ENCODE data around the gene IRAK2.
"Not testable (repeated sequence)": the region's sequence is repeated elsewhere in the genome, so short reads cannot be mapped to it uniquely, and the experiment has no call there.

The IRAK2 gene, protein sequence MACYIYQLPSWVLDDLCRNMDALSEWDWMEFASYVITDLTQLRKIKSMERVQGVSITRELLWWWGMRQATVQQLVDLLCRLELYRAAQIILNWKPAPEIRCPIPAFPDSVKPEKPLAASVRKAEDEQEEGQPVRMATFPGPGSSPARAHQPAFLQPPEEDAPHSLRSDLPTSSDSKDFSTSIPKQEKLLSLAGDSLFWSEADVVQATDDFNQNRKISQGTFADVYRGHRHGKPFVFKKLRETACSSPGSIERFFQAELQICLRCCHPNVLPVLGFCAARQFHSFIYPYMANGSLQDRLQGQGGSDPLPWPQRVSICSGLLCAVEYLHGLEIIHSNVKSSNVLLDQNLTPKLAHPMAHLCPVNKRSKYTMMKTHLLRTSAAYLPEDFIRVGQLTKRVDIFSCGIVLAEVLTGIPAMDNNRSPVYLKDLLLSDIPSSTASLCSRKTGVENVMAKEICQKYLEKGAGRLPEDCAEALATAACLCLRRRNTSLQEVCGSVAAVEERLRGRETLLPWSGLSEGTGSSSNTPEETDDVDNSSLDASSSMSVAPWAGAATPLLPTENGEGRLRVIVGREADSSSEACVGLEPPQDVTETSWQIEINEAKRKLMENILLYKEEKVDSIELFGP

GRCh38 chr3:10164546-10165393 is at the start of gene IRAK2:
IRAK2 (plus strand) TSS chr3:10164919; CDS start chr3:10164955, 36 bp downstream.
- ATAC-seq (replicated peaks) (peak; percentile 88 to 90), DNase-seq (peak; percentile 45)
- H3K4me1 Mint-ChIP-seq = peaks cover 11 to 32% of the 10 kb centered on the region in 2 donors
- peaks cover 8 to 11% of the 10 kb centered on the region in 2 donors for H3K36me3 Mint-ChIP-seq
- H3K4me3 Mint-ChIP-seq = peak within 1 kb of the TSS; percentile 83 to 85
- peak within 1 kb of the TSS; percentile 67 for H3K27ac Mint-ChIP-seq
- no peaks in the 10 kb centered on the region for H3K27me3 Mint-ChIP-seq
- H3K9me3 Mint-ChIP-seq = peaks cover 6 to 7% of the 10 kb centered on the region in 2 donors

DNA sequence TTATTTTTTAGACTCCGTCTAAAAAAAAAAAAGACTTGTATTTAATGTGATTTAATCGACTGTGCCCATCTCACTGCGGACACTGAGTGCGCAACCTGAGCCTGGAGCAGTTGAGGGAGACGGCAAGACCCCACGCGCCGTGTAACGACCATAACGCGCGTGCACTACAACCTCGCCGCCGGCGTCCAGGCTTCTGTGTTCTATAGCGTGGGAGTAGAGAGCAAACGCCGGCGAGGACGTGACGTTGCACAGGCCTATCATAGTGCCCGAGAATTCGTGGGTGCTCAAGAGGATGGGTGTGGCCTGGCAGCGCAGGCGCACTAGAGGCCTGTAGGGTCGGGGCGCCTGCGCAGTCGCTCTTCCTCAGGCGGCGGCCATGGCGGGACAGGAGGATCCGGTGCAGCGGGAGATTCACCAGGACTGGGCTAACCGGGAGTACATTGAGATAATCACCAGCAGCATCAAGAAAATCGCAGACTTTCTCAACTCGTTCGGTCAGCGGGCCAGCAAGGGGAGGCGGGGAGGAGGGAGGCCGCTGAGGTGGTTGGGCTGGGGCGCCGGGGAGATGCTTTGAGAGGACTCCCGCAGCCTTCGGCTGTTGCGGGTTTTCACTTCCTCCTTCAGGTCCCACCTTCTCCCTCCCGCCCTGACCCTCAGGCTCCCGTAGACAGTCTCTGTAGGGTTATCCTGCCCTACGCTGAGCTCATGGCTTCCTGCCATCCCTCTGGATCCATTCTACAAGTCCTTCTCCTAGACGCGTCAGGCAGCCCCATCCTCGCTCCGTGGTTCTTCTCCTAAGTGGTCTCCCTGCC is 49.2 kb upstream of the IRAK2 start, which contains the start of gene BRK1:
BRK1 (plus strand) TSS at position 350 of the 812 bp plus-strand sequence; CDS start at position 377, 27 bp downstream.
- DNase-seq = peak; percentile 89
- no peaks in the 10 kb centered on the region for H3K27me3 Mint-ChIP-seq
- no peaks in the 10 kb centered on the region for H3K9me3 Mint-ChIP-seq
- H3K36me3 Mint-ChIP-seq = peaks cover 6 to 9% of the 10 kb centered on the region in 2 donors
- H3K27ac Mint-ChIP-seq = peak within 1 kb of the TSS; percentile 97
- peaks cover 13 to 37% of the 10 kb centered on the region in 2 donors for H3K4me1 Mint-ChIP-seq
- peak within 1 kb of the TSS; percentile 95 to 100 for H3K4me3 Mint-ChIP-seq
- peak; percentile 95 to 97 for ATAC-seq (replicated peaks)

DNA sequence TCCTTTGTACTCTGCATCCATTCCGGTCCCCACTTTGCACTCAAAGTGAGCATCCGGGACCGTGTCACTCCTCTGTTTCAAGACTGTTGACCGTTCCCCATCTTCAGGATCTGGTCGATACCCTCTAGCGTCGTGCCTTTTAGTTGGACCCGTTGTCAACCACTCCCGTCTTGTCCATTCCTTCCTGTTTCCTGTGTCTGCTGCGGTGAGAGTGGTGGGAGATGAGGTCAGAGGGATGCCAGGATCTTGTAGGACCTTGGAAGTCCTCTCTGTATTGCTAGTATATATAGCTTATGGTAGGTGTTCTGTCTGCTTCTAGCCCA is 48.6 kb upstream of the IRAK2 start:
- H3K27me3 Mint-ChIP-seq = no peaks in the 10 kb centered on the region

GRCh38 chr3:10116928-10117327 is 47.8 kb upstream of the IRAK2 start:
- no peaks in the 10 kb centered on the region for H3K9me3 Mint-ChIP-seq
- DNase-seq (no peak), ATAC-seq (replicated peaks) (no peak)
- H3K4me3 Mint-ChIP-seq = peak overlapping the region; percentile 95 to 100
- H3K27ac Mint-ChIP-seq = no peak overlapping the region
- no peaks in the 10 kb centered on the region for H3K27me3 Mint-ChIP-seq
- H3K36me3 Mint-ChIP-seq = peaks cover 11 to 16% of the 10 kb centered on the region in 2 donors
- H3K4me1 Mint-ChIP-seq = peaks cover 16 to 43% of the 10 kb centered on the region in 2 donors

More for the DNA sequence above, 48.6 kb upstream of the IRAK2 start:
- peak overlapping the region; percentile 95 to 100 for H3K4me3 Mint-ChIP-seq
- DNase-seq = no peak
- H3K9me3 Mint-ChIP-seq = no peaks in the 10 kb centered on the region
- peak; percentile 29 to 33 for ATAC-seq (replicated peaks)
- peak overlapping the region; percentile 97 for H3K27ac Mint-ChIP-seq
- H3K36me3 Mint-ChIP-seq = peaks cover 10 to 14% of the 10 kb centered on the region in 2 donors
- peaks cover 16 to 42% of the 10 kb centered on the region in 2 donors for H3K4me1 Mint-ChIP-seq

GRCh38 chr3:10119376-10119775 is 45.3 kb upstream of the IRAK2 start:
- Mint-ChIP-seq H3K27ac (no peak overlapping the region), H3K27me3 (no peaks in the 10 kb centered on the region), H3K36me3 (peaks cover 21 to 28% of the 10 kb centered on the region in 2 donors), H3K9me3 (no peaks in the 10 kb centered on the region), H3K4me3 (no peak overlapping the region), H3K4me1 (peaks cover 22 to 54% of the 10 kb centered on the region in 2 donors)
- ATAC-seq (replicated peaks) (no peak), DNase-seq (no peak)

GRCh38 chr3:10121064-10121463 is 43.7 kb upstream of the IRAK2 start:
- no peak overlapping the region for H3K4me3 Mint-ChIP-seq
- no peaks in the 10 kb centered on the region for H3K9me3 Mint-ChIP-seq
- DNase-seq (no peak), ATAC-seq (replicated peaks) (no peak)
- H3K27me3 Mint-ChIP-seq = no peaks in the 10 kb centered on the region
- no peak overlapping the region for H3K27ac Mint-ChIP-seq
- H3K4me1 Mint-ChIP-seq = peaks cover 24 to 51% of the 10 kb centered on the region in 2 donors
- H3K36me3 Mint-ChIP-seq = peaks cover 24 to 37% of the 10 kb centered on the region in 2 donors

- H3K4me1 Mint-ChIP-seq = peaks cover 20 to 46% of the 10 kb centered on the region in 2 donors
- H3K27me3 Mint-ChIP-seq = no peaks in the 10 kb centered on the region
- H3K4me3 Mint-ChIP-seq = no peak overlapping the region
- ATAC-seq (replicated peaks) (no peak), DNase-seq (no peak)
- no peaks in the 10 kb centered on the region for H3K9me3 Mint-ChIP-seq
- peaks cover 35 to 44% of the 10 kb centered on the region in 2 donors for H3K36me3 Mint-ChIP-seq
- no peak overlapping the region for H3K27ac Mint-ChIP-seq
Observed at GRCh38 chr3:10122724-10123123, 42.0 kb upstream of the IRAK2 start.

DNA sequence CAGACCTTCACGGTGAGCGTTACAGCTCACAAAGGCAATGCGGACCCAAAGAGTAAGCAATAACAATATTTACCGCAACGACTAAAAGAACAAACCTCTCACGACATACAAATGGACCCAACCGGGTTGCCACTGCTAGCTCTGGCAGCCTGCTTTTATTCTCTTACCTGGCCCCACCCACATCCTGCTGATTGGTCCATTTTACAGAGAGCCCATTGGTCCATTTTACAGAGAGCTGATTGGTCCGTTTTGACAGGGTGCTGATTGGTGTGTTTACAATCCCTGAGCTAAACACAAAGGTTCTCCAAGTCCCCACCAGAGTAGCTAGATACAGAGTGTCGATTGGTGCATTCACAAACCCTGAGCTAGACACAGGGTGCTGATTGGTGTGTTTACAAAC is 28.8 kb upstream of the IRAK2 start:
- H3K36me3 Mint-ChIP-seq; ATAC-seq (replicated peaks); DNase-seq; H3K4me3 Mint-ChIP-seq; H3K4me1 Mint-ChIP-seq; H3K27ac Mint-ChIP-seq; H3K27me3 Mint-ChIP-seq; H3K9me3 Mint-ChIP-seq: not testable (repeated sequence)

DNA sequence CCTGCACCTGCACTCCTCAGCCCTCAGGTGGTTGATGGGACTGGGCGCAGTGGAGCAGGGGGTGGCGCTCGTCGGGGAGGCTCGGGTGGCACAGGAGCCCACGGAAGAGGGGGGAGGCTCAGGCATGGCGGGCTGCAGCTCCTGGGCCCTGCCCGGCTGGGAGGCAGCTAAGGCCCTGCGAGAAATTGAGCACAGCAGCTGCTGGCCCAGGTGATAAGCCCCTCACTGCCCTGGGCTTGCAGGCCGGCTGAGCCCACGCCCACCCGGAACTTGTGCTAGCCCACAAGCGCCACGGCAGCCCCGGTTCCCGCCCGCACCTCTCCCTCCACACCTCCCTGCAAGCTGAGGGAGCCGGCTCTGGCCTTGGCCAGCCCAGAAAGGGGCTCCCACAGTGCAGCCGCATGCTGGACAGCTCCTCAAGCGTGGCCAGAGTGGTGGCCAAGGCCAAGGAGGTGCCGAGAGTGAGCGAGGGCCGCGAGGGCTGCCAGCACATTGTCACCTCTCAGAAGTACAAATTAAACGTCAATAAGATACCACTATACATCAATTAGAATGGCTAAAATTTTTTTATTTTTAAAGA is 28.2 kb upstream of the IRAK2 start:
- no peak for ATAC-seq (replicated peaks)
- H3K27me3 Mint-ChIP-seq = no peaks in the 10 kb centered on the region
- no peak for DNase-seq
- H3K4me1 Mint-ChIP-seq = peaks cover 0 to 1% of the 10 kb centered on the region in 2 donors
- H3K27ac Mint-ChIP-seq = no peak overlapping the region
- peaks cover 0 to 1% of the 10 kb centered on the region in 2 donors for H3K36me3 Mint-ChIP-seq
- H3K4me3 Mint-ChIP-seq = no peak overlapping the region
- H3K9me3 Mint-ChIP-seq = peaks cover 0 to 2% of the 10 kb centered on the region in 2 donors

DNA sequence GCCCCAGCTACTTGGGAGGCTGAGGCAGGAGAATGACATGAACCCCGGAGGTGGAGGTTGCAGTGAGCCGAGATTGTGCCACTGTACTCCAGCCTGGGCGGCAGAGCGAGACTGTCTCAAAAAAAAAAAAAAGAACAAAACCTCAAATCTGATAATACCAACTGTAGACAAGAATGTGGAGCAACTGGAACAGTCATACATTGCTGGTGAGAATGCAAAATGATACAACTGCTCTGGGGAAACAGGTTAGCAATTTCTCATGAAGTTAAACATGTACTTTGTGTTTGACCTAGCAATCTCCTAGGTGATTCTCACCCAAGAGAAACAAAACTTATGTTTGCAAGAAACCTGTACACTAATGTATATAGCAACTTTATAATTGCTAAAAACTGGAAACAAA is 27.5 kb upstream of the IRAK2 start:
- Mint-ChIP-seq H3K36me3 (peaks cover 3% of the 10 kb centered on the region in 2 donors), H3K4me1 (peaks cover 0 to 1% of the 10 kb centered on the region in 2 donors), H3K9me3 (peaks cover 0 to 2% of the 10 kb centered on the region in 2 donors), H3K27me3 (no peaks in the 10 kb centered on the region), H3K27ac (no peak overlapping the region), H3K4me3 (no peak overlapping the region)
- ATAC-seq (replicated peaks) = no peak
- DNase-seq = no peak

DNA sequence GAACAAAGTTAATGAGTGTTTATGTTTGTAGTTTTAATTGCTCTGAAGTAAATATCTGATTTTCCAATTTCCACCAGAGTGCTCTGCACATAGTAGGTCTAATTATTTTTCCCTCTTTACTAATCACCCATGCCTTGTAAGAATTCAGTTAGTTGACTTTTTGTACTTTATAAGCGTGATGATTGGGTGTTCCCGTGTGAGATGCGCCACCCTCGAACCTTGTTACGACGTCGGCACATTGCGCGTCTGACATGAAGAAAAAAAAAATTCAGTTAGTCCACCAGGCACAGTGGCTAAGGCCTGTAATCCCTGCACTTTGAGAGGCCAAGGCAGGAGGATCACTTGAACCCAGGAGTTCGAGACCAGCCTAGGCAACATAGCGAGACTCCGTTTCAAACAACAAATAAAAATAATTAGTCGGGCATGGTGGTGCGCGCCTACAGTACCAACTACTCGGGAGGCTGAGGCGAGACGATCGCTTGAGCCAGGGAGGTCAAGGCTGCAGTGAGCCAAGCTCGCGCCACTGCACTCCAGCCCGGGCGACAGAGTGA is 23.6 kb upstream of the IRAK2 start:
- Mint-ChIP-seq H3K4me3 (peak overlapping the region; percentile 90 to 95), H3K4me1 (peaks cover 12 to 26% of the 10 kb centered on the region in 2 donors), H3K36me3 (peaks cover 17 to 19% of the 10 kb centered on the region in 2 donors), H3K27ac (peak overlapping the region; percentile 99), H3K9me3 (no peaks in the 10 kb centered on the region), H3K27me3 (no peaks in the 10 kb centered on the region)
- DNase-seq (no peak), ATAC-seq (replicated peaks) (peak in 1 of 2 donors; percentile 1)

DNA sequence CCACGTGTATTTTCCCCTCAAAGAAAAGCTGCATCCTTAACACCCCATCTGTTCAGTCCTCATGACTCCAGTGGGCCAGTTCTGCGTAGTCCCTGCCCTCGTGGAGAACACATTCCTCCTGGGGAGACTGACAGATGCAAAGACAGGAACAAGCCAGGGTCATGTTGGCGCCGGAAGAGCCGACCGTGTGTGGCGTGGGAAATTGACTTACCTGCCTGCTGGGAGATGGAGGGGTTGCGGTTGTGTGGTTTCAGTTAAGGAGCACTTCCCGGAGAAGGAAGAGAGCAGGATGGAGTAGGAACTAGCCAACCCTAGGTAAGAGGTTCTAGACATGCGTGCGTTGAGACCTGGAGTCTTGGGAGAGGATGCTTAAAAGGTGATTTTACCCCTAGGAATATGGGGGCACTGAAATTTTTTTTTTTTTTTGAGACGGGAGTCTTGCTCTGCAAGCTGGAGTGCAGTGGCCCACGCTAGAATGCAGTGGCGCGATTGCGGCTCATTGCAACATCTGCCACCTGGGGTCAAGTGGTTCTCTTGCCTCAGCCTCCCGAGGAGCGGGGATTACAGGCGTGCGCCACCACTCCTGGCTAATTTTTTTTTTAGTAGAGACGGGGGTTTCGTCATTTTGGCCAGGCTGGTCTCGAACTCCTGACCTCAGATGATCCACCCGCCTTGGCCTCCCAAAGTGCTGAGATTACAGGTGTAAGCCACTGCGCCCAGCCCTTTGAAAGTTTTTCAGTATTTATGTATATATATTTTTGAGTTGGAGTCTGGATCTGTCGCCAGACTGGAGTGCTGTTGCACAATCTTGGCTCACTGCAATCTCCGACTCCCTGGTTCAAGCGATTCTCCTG is 21.8 kb upstream of the IRAK2 start:
- peaks cover 15 to 35% of the 10 kb centered on the region in 2 donors for H3K4me1 Mint-ChIP-seq
- H3K36me3 Mint-ChIP-seq = peaks cover 17 to 26% of the 10 kb centered on the region in 2 donors
- ATAC-seq (replicated peaks) = no peak
- peak overlapping the region; percentile 99 for H3K27ac Mint-ChIP-seq
- no peaks in the 10 kb centered on the region for H3K27me3 Mint-ChIP-seq
- peak overlapping the region; percentile 90 to 95 for H3K4me3 Mint-ChIP-seq
- no peaks in the 10 kb centered on the region for H3K9me3 Mint-ChIP-seq
- DNase-seq = no peak

Measured in stimulated activated naive B cell treated with anti-CD40 and anti-IgM and Interleukin-4, amounts not matched to agents 10 μg/mL and 1 μg/mL and 100 μg/mL, for 72 hours (primary cell).